GM12873 (cell line): ENCODE results near the gene SH2D3A.
A peak's percentile ranks its signal among the peaks of the same experiment; 100 is the strongest.

Experiments used
- TF ChIP-seq, protein P1 (sequence below): IDR thresholded peaks from 2 replicates; pipeline ENCODE4 v1.5.1; 2012; ENCODE audit warnings: low read depth, mild to moderate bottlenecking, moderate library complexity, low read length, control low read depth; ENCODE audit not compliant: insufficient read depth; ENCODE audit errors: missing control alignments

The SH2D3A gene

GRCh38 chr19:6737284-6737872 is 29.9 kb downstream of the SH2D3A start, which contains the start of gene GPR108:
GPR108 (minus strand) TSS chr19:6737580; CDS start chr19:6737576, 4 bp downstream.
- TF ChIP-seq, protein P1, sequence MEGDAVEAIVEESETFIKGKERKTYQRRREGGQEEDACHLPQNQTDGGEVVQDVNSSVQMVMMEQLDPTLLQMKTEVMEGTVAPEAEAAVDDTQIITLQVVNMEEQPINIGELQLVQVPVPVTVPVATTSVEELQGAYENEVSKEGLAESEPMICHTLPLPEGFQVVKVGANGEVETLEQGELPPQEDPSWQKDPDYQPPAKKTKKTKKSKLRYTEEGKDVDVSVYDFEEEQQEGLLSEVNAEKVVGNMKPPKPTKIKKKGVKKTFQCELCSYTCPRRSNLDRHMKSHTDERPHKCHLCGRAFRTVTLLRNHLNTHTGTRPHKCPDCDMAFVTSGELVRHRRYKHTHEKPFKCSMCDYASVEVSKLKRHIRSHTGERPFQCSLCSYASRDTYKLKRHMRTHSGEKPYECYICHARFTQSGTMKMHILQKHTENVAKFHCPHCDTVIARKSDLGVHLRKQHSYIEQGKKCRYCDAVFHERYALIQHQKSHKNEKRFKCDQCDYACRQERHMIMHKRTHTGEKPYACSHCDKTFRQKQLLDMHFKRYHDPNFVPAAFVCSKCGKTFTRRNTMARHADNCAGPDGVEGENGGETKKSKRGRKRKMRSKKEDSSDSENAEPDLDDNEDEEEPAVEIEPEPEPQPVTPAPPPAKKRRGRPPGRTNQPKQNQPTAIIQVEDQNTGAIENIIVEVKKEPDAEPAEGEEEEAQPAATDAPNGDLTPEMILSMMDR = no peak

GRCh38 chr19:6736917-6737283 is 30.3 kb downstream of the SH2D3A start:
- TF ChIP-seq, protein P1 = no peak

- TF ChIP-seq, protein P1 = peak; percentile 85
These were observed 30.9 kb downstream of the SH2D3A start for GRCh38 chr19:6736169-6736916.

DNA sequence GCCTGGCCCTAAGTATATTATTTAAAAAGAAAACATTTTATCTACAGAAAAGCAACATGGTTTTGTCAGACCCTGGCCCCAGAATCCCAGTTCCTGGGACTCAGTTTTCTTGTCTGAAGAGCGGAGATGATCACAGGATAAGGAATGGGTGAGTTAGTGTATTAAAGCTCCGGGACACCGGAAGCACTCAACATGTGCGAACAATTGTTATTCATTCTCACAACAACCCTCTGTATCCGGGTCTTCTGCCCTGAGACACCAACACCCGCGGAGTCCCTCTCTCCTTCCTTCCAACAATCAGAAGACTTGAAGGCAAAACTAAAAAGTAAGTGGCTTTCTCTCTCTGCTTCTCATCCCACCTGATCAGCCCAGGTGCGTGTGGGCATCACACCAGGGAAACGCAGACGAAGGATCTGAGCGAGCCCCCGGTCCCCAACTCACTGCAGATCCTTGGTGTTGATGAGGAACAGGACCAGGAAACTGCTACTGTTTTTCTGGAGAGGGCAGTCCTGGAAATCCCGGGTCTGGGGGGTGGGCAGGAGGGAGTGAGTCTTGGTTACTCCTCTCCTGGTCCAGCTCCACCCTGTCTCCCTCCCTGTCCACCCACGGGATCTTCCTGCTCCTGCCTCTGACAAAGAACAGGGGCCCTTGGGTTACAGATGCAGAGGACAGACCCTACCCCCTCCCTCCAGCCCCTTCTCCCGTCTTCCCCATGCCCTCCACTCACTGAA is 31.9 kb downstream of the SH2D3A start:
- TF ChIP-seq, protein P1 = no peak

DNA sequence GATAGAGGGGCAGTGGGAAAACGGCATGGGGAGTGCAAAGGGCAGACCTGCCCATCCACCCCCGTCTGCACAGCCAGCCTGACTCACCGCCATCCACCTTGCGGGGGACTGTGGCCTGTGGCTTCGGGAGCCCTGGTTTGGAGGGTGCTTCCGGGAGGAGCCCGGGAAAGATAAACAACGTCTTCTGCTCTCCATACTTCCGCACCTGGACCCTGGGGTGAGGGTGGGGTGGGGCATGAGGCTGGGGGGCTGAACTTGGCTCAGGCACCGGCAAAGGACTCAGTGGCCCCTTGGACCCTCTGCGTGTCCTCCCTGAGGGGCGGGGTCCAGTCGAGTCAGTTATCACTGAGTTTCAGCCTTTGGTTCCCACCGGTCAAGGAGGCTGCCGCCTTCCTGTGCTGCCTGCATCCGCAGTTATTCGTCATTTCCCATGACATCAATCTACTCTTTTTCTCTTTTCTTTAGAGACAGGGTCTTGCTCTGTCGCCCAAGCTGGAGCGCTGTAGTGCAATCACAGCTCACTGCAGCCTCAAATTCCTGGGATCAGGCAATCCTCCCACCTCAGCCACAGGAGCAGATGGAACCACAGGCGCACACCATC is 33.0 kb downstream of the SH2D3A start:
- TF ChIP-seq, protein P1 = no peak

DNA sequence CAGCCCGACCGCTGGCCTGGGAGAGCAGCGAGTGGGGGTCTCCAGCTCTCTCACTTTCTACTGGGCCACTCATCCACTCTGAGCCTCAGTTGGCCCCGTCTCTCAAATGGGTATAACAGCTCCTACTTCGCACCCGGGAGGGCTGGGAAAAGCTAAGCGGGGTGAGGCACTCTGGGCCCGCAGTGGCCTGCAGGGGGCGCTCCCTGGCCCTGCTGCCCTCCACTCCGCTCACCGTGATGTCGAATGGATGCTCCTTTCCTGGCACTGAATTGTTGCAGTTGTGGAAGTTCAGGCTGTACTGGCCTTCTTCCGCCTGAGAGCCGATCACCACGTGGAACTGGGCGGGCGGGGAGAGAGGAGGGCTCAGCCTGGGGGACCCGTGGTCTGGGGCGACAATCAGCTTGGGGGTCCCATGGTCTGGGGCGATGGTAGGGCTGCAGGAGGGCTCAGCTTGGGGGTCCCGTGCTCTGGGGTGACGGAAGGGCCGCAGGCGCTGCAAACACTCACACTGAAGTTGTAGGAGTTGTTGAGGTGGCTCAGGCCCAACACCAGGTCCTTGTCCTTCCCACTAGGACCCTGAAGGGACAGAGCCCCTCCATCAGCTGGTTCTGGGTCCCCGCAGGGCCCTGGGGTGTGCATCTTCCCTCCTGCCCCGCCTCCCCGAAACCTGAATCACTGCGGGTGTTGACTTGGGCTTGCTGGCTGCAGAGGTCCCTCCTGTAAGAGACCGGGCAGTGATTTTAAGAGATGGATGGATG is 33.7 kb downstream of the SH2D3A start:
- TF ChIP-seq, protein P1 = peak; percentile 24
